Stimulated activated naive CD4-positive, alpha-beta T cell (primary cell): ENCODE measurements around the gene THADA.

Source experiments
- DNase-seq, 6 experiments: peaks; one replicate each; lab custom pipeline; 2025; lab: John Stamatoyannopoulos, UW

THADA gene

DNA sequence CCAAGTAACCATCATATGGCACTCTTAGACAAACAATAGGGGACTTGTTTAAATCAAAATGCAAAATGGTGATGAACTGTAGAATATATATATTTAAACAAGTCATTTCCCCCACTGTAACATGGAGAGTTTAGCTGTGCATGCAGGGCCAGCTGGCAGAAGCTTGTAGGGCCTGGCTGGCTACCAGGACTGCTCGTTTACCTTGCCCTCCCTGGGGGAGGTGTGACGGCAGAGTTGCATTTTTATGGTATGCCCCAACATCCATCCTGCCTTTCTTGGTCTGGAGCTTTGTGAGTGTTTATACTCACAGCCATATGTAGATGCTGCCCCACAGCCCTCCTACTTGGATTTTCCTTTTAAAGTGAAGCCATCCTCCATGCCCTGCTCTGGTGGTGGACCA lies 267.7 kb downstream of the THADA start:
- no peak for DNase-seq

DNA sequence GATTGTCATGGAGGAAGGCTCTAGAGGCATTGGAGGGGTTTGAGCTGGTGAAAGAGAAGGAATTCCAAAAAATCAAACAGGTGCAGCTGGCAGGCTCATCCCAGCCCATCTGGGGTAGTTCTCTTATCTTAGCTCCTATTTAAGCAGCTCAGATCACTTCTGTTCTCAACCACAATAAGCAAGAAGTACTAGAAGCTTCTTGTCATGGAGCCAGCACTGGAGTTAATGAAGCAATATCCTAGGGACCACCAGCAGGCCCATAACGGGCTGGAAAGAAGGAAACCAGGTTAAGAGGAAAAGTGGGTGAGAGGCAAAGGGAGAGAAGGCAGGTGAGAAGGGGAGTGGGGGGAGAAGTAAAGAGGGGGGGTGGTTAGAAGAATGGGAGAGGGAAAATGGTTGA lies 268.7 kb downstream of the THADA start:
- no peak for DNase-seq

DNA sequence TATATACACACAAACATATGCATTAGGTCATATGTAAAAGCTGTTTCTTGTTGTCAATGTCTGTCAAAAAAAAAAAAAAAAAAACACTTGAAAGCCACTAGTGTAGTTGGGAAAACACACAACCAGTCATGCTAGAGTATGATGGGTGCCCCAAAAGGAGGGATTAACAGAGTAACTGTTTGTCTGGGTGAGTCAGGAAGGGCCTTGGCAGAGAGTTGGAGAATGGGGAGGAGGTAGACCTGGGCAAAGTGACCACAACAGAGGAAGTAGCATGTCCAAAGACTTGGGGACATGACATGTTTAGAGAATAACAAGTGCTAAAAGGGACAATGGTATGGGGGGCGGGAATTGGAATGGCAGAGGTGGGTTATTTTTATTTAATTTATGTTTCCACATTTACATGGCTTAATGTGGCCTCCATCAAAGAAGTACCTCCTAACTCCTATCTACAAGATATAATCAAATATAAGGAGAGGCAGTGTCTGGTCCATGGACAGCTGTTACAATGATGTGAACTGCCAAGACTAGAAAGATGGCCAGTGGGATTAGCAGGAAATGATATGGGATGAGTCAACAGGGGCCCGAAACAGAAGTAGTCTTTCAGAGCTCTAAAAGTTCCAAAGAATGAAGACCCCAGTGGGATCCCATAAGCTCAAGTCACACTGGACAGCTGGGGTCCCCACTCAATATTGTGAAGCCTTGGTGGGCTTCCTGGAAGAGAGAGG lies 269.6 kb downstream of the THADA start:
- DNase-seq: no peak

DNA sequence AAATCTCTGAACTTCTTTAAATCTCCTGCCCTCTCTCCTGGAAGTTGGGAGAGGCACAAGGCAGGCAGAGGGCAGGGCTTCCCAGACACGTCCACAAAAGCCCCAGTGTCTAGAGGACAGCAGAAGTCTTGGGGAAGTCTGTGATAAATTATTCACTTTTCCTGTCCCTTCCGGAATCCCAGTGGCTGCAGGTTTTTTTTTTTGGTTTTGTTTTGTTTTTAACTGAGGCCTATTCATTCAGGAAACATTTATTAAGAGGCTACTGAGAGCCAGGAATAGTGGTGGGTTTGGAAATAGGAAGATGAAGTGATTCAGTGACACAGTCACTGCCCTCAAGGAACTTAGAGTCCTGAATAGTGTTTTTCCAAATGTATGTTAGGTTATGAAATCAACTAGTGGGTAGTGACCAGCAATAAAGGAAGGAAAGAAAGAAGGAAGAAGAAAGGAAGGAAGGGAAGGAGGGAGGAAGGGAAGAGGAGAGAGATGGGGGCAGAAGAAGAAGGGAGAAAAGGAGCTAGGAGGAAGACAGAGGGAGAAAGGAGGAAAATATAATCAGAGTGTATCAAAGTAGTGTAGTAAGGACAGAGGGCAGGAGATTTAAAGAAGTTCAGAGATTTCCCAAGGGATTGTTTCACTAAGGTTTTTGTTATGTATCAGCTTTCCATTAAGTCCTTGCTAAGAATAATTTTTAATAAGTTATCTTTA lies 270.6 kb downstream of the THADA start:
- DNase-seq: no peak

DNA sequence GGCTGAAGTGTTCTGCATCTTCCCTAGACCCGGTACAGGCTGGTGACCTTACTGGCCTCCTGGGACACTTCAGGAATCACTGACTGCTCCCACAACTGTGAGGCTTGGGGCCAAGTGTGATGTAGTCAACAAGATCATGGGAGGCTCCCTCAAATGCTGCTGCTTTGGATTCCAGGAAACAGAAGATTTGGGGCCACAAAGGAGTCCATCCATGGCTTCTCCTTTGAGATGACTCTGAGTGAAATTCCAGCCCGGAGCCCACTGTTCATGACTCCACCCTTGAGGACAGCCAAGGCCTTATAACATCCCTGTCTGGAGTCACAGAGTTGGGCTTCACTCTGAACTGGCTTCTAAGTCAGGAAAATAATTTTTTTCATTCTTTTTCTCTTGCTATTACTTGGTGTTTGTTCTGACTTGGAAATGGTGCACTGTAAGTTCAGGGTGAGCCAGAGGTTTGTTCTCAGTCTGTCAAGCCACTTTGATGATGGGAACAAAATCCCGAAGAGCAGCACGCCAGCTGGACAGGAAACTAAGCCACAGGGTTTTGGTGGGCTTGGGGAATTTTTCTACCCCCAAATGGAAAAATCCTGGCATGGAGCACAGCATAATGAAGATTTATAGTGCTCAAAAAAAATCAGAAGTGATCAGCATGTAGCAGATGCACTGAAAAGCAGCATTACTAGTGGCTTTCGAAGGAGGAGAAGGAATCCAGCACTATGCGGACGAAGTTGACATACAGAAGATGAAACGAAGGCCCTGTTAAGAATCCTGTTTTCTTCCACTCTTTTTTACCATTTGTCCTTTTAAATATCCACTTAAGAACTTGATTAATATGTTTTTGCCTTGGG lies 271.4 kb downstream of the THADA start:
- no peak for DNase-seq

DNA sequence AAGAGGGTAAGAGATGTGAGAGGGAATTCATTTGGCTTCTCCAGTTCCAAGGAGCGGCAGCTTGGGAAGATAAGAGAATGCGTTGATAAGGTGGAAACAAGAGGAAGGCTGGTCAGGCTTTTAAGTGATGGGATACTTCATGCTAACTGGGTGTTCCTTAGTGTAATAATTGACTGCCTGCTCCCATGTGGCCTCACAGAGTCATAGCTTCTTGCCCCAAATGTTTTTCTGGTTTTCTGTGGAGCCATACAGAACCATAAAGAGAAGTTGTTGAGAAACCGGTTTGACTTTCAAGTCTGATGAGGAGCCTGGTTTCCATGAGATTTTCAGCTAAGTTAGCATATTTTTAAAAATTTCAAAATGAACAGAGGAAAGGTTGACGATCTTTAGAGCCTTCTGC lies 272.0 kb downstream of the THADA start:
- DNase-seq: no peak

DNA sequence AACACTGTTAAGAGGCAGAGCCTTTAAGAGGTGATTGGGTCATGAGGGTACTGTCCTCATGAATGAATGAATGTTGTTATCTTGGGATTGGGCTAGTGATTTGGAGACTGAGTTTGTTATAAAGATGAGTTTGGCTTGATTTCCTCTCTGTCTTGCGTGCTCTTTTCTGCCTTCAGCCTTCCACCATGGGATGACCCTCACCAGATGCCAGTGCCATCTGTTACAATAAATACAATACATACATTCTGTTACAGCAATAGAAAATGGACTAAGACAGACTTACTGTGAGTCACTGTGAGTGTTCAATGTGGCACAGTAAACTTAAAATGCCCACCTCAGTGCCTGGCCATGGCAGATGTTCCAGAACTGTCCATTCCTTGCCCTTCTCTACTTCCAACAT lies 274.4 kb downstream of the THADA start:
- DNase-seq: no peak

DNA sequence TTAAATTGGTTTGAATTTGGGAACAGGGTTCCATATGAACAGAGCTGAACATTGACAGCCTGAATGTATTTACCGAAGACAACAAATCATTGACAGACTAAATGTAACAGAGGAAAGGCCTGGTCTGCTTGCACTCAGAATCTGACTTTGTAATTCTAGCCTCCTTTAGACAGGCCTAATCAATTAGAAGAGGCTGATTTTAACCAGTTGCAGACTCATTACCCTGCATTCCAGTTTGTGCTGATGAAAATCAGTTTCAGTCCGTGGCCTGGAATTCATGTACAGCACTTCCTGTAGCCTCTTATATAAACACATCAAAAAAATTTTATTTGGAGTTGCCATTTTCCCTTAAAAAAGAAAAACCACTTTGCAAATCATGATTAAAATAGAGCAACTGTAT lies 276.3 kb downstream of the THADA start:
- DNase-seq: no peak

DNA sequence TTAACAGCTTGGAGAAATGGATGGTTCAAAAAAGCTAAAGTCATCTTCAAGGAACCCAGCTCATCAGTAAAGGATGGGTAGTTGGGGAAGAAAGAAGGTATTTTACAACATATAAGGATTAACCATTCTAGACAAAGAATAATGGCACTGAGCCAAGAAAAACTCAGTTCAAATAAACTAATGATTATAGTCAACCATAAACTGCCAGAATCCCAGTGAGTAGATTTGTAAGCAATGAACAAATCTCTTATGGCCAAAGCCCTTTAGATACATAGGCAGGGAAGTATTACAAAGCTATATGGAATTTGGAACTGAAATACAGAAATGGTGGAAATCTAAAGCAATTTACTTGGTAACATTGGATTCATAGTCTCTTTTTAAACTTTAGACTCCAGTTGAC lies 277.0 kb downstream of the THADA start:
- DNase-seq: no peak

DNA sequence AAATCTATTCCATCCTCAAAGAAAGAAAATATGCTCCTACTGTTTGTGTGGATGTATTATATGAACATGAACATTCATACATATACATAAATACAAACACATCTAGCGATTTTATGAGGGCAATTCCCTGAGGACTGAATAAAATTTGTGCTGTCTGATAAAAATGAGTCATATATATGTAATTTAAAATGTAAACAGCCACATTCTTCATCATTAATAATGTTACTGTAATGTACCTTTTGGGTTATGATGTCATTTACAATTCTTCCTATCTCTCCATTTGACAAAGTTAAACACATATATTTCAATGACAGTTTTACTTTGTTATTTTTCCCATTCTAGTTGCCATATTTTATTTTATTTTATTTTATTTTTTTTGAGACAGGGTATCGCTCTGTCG lies 278.2 kb downstream of the THADA start:
- no peak for DNase-seq

DNA sequence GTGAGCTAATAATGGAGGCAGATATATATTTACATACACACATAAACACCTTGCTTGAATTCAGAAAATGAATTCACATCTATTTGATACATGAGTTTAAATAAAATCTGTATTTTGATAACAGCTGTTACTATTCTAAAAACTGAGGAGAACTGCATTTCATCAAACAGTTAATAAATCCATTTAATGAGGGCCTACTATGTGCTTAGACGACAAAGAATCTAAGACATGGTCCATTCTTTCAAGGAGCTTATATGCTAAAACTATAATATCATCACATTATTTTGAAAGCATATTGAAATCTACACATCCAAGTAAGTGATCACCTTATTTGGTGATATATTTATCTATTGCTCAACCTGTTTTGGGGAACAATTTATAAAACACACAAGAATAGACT lies 278.6 kb downstream of the THADA start:
- no peak for DNase-seq

DNA sequence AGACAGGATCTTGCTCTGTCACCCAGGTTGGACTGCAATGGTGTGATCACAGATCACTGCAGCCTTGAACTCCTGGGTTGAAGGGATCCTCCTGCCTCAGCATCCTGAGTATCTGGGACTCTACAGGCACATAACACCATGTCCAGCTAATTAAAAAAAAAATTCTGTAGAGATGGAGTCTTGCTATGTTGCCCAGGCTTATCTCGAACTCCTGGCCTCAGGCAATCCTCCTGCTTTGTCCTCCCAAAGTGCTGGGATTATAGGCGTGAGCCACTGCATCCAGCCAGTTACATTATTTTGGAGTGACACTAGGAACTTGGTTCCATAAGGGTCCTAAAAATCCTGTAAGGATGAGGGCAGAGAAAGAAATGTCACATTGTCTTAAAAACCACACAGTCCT lies 280.4 kb downstream of the THADA start:
- no peak for DNase-seq

DNA sequence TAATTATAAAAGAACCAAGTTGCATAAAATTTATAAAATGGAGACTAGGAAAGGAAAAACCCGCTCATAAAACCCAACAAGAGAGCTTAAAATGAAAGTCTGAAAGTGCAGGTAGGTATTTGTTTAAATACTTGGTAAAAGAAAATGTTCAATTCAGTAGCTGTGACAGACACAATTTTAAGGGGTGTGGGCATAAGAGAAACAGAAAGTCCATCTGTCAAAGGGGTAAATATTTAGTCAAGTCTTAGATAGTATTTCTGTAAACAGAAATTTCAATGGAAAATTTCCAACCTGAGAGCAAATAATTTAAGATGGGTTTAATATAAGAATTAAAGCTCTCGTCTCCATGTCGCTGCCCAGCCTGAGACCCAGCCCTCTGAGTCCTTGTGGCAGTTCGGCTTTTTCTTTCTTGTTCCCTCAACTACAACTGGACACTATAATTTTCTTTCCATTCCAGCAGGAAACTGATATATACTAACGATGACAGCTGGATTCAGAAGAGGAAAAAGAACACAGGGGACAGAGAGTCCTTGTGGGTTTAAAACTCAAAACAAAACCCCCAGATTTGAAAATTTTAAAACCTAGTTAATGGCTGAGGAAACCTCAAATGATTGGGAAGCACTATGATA lies 281.4 kb downstream of the THADA start:
- no peak for DNase-seq

DNA sequence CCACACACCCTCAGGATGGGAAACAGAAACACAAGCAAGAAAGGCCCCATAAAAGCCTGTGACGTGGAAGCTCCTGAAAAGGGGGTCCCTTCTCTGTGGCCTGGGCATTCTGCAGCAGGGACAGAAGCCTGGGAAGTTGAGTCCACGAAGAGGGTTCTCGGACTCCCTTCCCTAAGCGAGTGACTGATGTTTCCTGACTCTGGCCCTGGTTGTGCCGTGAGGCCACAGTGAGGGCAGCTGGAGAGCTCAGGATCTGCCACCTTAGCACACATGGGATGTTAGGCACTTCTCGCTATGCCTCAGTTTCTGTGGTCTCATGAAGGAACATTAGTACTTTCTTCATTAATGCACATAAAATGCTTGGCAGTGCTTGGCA lies 282.2 kb downstream of the THADA start:
- no peak for DNase-seq

DNA sequence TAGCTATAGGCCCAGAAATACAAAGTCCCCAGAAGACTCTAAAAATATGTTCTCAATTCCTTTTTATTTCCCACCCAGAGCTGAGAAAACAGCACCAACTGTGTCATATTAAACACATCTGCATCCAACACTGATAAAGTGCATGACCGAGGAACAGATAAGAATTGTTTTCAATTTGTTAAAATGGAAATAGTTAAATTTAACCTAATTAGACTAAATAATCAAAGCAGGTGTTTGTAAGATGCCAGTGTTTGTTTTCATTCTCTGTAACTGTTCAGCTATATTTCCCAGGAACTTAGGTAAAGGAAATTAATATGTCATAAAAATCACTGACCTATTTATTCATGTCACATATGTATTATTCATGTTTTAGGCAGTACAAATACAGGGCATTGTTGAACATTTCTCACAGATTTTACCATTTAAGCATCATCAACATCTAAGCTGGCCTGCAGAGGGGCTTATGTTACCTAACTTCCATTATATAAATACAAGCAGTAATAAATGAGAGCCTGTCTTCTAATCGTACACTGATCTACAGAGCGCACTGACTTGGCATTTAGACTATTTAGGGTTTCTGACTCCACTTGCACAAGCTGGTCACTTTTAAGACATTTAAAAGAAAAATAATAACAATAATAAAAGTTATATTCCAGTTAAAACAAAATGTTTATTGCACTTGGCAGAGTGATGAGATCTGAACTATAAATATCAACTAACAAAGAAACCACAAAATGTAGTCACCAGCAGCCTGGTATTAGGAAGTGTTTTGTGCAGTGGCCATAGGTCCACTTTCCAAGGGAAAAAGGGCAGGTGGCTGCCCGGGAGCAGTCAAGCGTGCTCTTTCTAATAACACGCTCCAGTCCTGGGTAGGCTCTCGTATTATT lies 282.8 kb downstream of the THADA start:
- DNase-seq: no peak

DNA sequence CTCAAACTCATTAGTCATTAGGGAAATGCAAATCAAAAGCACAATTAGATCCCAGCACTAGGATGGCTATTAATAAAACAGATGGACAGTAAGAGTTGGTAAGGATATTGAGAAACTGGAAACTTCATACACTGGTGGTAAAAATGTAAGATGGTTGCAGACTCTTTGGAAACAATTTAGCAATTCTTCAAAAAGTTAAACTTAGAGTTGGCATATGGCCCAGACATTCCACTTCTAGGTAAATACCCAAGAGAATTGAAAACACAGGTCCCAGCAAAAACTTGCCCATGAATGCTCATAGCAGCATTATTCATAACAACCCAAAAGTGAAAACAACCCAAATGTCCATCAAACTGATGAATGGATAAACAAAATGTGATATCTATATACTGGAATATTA lies 284.6 kb downstream of the THADA start:
- DNase-seq: no peak

DNA sequence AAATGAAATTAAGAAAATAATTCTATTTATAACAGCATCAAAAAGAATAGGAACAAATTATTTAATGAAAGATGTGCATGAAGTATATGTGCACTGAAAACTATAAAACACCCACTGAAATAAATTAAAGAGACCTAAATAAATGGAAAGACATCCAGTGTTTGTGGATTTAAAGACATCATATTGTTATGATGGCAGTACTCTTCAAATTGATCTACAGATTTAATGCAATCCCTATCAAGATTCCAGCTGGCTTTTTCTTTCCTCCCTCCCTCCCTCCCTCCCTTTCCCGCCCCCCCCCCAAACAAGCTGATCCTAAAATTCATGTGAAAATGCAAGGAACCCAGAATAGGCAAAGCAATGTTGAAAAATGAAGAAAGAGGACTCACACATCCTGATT lies 285.9 kb downstream of the THADA start:
- DNase-seq: no peak

DNA sequence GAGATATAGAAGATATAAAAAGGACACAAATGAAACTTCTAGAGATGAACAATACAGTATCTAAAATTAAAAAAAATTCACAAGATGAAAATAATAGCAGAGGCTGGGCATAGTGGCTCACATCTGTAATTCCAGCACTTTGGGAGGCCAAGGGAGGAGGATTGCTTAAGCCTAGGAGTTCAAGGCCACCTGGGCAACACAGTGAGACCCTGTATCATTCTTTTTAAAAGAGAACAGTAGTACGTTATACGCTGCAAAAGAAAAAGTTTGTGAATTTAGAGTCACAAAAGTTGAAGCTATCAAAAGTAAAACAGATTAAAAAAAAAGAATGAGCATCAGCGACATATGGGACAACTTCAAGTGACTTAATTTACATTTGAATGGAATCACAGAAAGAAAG lies 287.9 kb downstream of the THADA start:
- DNase-seq: no peak

DNA sequence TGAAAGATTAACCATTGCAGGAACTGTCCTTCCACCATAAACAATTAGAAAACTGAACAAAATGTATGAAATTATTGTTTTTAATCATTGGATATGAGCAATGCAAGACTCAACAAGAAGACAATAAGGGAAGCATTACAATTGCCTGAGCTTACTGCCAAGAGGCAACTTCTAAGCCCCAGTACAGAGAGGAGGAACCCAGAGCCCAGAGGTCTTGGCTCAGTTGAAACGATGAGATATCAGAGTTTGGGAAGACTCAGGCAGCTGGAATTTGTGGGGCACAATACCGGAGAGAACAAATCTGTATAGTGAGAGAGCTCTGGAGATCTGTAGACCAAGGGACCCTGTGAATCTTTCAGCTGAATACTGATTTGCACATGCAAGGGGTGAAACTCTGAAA lies 288.8 kb downstream of the THADA start:
- no peak for DNase-seq

DNA sequence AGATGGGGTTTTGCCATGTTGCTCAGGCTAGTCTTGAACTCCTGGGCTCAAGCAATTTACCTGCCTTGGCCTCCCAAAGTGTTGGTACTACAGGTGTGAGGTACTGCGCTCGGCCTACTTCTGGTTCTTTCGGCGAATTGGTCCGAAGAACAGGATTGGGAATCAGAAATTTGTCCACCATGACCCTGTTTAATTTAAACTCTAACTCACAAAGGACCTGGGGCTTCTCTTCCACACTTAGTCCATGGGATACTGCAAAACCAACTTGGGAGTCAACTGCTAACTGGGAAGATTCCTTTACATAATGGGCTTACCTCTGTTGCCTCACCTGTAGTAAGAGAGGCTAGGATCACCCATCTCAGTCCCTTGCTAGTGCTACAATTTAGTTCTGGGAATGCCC lies 289.6 kb downstream of the THADA start:
- DNase-seq: no peak

DNA sequence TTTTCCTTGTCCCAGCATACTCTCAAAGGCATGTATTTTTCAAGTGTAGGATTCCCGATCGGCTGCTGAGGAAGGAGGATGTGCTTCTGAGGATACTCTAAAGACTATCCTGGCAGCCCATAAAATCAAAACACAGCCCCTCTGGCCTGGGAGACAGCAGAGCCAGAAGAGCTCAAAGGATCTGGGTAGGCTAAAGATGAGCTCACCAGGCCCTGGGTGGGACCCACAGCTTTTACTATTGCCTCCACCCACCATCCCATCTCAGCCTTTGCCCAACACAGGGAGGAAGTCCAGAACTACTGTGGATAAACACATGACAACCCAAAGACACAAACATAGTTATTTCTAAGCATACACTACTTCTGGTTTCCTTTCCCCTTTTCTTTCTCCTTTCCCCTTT lies 290.3 kb downstream of the THADA start:
- DNase-seq: no peak

DNA sequence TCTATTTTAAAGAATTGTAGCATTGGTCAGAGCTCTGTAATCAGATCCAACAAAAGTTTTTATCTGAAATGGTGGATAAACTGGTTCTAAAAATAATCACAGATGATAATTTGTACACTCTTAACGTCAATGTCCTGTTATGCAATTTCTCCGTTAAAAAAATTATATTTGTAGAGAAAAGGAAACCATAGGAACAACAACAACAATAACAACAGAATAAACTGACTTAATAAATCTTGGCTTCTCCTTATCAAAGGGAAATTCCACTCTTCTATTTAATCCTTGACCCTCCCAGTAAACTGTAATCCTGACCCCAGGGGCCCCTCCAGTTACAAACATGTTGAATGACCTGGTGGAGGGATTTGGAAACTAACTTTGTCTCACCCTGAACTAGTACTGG lies 290.8 kb downstream of the THADA start:
- DNase-seq: no peak
